GM12801 (cell line): ENCODE data around the gene FFAR3.

Source experiments
- TF ChIP-seq, protein P1 (sequence below): IDR thresholded peaks from one replicate; pipeline ENCODE4 v1.5.1; 2011; ENCODE audit warnings: control low read depth; ENCODE audit not compliant: insufficient read length; ENCODE audit errors: extremely low read depth

FFAR3 gene

DNA sequence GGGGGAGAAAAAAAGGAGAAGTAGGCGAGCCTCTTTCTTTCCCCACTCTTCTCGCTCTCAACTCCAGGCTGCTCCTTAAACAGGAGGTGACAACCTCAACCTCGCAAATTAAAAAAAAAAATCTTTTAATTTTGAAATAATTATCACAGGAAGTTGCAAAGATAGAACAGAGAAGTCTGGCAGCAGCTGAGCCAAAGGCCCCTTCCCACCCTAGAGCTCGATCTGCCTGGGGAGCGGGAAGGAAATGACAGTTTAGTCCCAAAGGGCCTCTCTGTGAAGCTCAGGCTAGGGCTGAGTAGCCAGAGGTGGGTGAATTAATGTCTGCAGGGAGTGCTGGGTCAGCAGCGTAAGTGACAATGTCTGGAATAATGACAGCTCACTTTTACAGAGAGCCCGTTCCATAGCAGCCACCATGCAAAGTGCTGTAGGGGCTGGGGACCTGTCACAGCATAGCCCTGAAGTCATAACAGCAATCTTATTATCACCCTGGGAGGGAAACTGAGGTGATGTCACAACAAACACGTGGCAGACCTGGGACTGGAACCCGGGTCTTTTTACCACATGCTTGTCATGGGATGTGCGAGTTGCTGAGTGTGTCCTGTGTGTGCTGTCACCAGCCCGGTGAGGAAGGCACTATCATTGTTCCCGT is 38.1 kb upstream of the FFAR3 start:
- TF ChIP-seq, protein P1, sequence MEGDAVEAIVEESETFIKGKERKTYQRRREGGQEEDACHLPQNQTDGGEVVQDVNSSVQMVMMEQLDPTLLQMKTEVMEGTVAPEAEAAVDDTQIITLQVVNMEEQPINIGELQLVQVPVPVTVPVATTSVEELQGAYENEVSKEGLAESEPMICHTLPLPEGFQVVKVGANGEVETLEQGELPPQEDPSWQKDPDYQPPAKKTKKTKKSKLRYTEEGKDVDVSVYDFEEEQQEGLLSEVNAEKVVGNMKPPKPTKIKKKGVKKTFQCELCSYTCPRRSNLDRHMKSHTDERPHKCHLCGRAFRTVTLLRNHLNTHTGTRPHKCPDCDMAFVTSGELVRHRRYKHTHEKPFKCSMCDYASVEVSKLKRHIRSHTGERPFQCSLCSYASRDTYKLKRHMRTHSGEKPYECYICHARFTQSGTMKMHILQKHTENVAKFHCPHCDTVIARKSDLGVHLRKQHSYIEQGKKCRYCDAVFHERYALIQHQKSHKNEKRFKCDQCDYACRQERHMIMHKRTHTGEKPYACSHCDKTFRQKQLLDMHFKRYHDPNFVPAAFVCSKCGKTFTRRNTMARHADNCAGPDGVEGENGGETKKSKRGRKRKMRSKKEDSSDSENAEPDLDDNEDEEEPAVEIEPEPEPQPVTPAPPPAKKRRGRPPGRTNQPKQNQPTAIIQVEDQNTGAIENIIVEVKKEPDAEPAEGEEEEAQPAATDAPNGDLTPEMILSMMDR, result no peak

DNA sequence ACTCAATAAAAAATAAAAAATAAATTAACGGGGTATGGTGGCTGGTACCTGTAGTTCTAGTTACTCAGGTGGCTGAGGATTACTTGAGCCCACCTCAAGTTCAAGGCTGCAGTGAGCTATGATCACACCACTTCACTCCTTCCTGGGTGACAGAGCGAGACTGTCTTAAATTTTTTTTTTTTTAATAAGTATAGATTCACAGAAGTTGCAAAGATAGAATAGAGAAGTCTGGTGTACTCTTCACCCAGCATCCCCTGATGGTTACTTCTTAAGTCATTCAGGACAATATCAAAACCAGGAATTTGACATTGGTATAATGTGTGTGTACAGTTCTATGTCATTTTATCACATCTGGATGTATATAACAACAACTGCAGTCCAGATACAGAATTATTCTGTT is 37.0 kb upstream of the FFAR3 start:
- TF ChIP-seq, protein P1, result no peak

DNA sequence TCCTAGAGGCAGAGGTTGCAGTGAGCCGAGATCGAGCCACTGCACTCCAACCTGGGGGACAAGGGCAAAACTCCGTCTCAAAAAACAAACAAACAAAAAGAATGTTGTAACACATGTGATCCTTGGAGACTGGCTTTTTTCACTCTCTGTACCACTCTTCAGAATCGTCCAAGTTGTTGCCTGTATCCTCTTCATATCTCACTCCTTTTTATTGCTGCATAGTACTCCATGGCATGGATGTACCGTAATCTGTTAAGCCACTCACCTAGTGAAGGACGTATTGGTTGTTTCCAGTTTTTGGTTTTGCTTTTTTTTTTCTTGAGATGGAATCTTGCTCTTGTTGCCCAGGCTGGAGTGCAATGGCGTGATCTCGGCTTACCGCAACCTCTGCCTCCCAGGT is 36.2 kb upstream of the FFAR3 start:
- TF ChIP-seq, protein P1, result no peak

DNA sequence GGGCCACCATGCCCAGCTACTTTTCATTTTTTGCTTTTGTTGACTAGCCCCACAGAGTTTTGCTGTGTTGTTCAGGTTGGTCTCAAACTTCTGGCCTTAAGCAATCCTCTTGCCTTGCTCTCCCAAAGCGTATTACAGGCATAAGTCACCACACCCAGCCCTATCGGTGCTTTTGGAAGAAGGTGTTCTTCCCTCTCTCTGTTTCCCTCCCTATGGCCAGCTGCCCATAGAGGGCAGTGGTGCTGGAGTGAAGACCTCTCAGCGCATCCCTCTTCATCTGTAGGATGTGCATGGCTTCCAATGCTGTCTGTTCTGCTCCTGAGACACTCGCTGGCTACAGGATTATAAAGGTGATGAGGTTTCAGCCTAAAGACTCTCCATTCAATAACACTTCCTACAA is 30.6 kb upstream of the FFAR3 start:
- TF ChIP-seq, protein P1, result no peak

DNA sequence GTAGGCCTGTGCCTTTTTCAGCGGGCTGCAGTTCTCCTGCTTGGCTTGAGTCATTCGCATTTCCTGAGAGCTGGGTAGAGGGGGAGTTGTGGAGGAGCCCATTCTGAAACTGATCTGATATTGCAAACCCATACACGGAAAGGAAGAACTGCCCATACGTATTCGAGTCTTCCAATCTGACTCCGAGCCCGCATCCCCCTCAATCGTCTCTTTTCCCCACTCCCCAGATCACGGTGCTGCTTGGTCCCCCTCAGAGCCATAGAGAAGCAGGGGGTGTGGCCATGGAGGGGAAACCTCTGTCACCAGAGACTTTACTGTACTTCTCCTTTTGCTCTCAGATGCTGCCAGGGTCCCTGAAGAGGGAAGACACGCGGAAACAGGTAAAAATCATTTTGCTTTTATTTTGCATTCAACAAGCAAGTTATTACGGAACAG is 29.4 kb upstream of the FFAR3 start, which contains the start of gene CD22:
CD22 (plus strand) TSS at position 337 of the 435 bp plus-strand sequence. CDS start 2,854 bp downstream, outside the sequence.
- TF ChIP-seq, protein P1, result no peak

DNA sequence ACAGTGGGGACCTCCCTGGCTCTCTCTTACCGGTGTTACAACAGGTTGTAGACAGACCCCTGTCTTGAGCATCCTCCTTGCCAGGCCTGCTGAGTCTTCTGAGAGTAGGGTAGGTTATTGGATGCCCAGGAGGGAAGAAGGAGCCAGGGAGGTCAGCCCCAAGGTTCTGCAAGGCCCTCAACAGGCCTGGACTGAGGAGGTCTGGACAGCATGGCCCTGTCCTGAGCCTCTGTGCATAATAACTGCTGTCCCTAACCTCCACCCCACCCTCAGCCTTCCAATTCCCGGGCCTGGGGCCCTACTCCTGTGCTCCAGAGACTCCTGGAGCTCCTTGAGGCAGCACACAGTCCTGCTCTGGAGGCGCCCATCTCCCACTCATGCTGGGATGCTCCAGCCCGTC is 28.9 kb upstream of the FFAR3 start:
- TF ChIP-seq, protein P1, result no peak

DNA sequence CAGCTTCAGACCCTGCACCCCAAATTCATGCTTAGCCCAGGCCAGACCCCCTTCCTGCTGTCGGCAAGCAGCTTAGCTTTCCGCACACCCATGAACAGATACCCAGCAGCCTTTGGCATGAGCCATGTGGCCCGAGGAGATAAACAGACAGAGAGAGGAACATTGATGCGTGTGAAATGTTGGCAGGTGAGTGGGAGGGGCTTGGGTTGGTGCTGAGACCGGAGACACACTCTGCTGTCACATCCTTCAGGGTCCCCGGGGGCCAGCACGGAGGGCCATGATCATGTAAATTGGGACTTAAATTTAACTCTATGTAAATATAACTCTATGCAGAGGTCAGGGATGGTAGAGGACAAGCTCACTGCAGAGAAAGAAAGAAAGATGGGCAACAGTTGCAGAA is 27.8 kb upstream of the FFAR3 start:
- TF ChIP-seq, protein P1, result no peak
